GM23248 (cell line): ENCODE data around the gene LGI4.

Source experiments
- EZH2 ChIP-seq: fragments of 200-600 bp; sonication (generic); IDR thresholded peaks from 2 replicates; pipeline ENCODE4 v1.6.1; 2018; ENCODE audit warnings: antibody characterized with exemption, mild to moderate bottlenecking; ENCODE audit not compliant: insufficient read depth, poor library complexity, severe bottlenecking
- EZH2phosphoT487 ChIP-seq: fragments of 200-600 bp; sonication (generic); IDR thresholded peaks from 2 replicates; pipeline ENCODE4 v1.6.1; 2018; ENCODE audit warnings: antibody characterized with exemption, moderate library complexity, mild to moderate bottlenecking, low read depth; ENCODE audit not compliant: insufficient read depth

DNA sequence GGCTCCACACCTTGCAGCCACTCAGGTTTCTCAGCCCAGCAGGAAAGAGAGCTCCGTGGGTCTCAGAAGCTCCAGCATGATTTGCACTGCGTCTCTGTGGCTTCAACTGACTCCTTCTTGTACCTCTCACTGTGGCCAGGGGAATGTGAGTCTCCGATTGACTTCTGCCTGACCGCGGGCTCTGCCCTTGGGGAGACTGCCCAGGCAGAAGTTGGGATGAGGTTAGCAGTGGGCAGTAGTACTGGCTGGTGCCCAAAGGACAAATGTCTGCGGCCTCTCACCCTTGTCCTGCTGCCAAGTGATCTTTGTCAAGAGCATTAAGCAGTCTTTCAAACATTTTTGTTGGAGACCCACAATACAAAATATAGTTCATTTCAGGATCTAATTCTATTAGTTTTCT, 53.7 kb downstream of the LGI4 start:
- no peak for TF ChIP-seq EZH2
- TF ChIP-seq EZH2phosphoT487: no peak
